Measurements from ENCODE around the gene FUT2.

Gene FUT2

GRCh38 chr19:48696353-48697010 is 711 bp downstream of the FUT2 start:
- Histone ChIP-seq H3K4me2 (no peak overlapping the region), H3K27me3 (ENCODE audit: insufficient read depth, low read depth) (peaks cover 67% of the 10 kb centered on the region), H3K4me3 (IDR thresholded peaks at IDR 0.05; ENCODE audit: insufficient read depth, low read depth, low read length) (no peak overlapping the region), H2AFZ (ENCODE audit: low read depth) (no peak overlapping the region), H3K9ac (no peak overlapping the region), H4K20me1 (ENCODE audit: insufficient read depth) (no peaks in the 10 kb centered on the region), H3K4me1 (ENCODE audit: low read depth, poor library complexity, severe bottlenecking) (no peaks in the 10 kb centered on the region), H3K36me3 (ENCODE audit: insufficient read depth) (no peaks in the 10 kb centered on the region), H3K79me2 (ENCODE audit: insufficient read depth, low read depth) (no peaks in the 10 kb centered on the region), H3K27ac (no peak overlapping the region)
- TF ChIP-seq CTCF (conservative IDR thresholded peaks at IDR 0.05; ENCODE audit: low read depth, low read length), result no peak

GRCh38 chr19:48698046-48698445 is 2.3 kb downstream of the FUT2 start:
- H3K4me3 ChIP-seq (IDR thresholded peaks at IDR 0.05; ENCODE audit: insufficient read depth, low read depth, low read length), result no peak overlapping the region
- no peaks in the 10 kb centered on the region for H3K4me1 ChIP-seq (ENCODE audit: low read depth, poor library complexity, severe bottlenecking)
- no peak overlapping the region for H3K4me2 ChIP-seq
- peaks cover 55% of the 10 kb centered on the region for H3K27me3 ChIP-seq (ENCODE audit: insufficient read depth, low read depth)
- no peak overlapping the region for H3K9ac ChIP-seq
- TF ChIP-seq CTCF (conservative IDR thresholded peaks at IDR 0.05; ENCODE audit: low read depth, low read length), result no peak
- H2AFZ ChIP-seq (ENCODE audit: low read depth), result no peak overlapping the region
- H3K36me3 ChIP-seq (ENCODE audit: insufficient read depth), result no peaks in the 10 kb centered on the region
- no peaks in the 10 kb centered on the region for H3K79me2 ChIP-seq (ENCODE audit: insufficient read depth, low read depth)
- no peaks in the 10 kb centered on the region for H4K20me1 ChIP-seq (ENCODE audit: insufficient read depth)
- H3K27ac ChIP-seq, result no peak overlapping the region

- Histone ChIP-seq H3K27ac (no peak overlapping the region), H3K79me2 (ENCODE audit: insufficient read depth, low read depth) (no peaks in the 10 kb centered on the region), H3K4me3 (IDR thresholded peaks at IDR 0.05; ENCODE audit: insufficient read depth, low read depth, low read length) (no peak overlapping the region), H3K4me1 (ENCODE audit: low read depth, poor library complexity, severe bottlenecking) (no peaks in the 10 kb centered on the region), H4K20me1 (ENCODE audit: insufficient read depth) (no peaks in the 10 kb centered on the region), H3K27me3 (ENCODE audit: insufficient read depth, low read depth) (peaks cover 25% of the 10 kb centered on the region), H3K36me3 (ENCODE audit: insufficient read depth) (no peaks in the 10 kb centered on the region), H3K4me2 (no peak overlapping the region), H3K9ac (no peak overlapping the region), H2AFZ (ENCODE audit: low read depth) (no peak overlapping the region)
- no peak for TF ChIP-seq CTCF (conservative IDR thresholded peaks at IDR 0.05; ENCODE audit: low read depth, low read length)
These were observed 6.9 kb downstream of the FUT2 start for GRCh38 chr19:48702701-48703100.

- H3K79me2 ChIP-seq (ENCODE audit: insufficient read depth, low read depth), result no peaks in the 10 kb centered on the region
- TF ChIP-seq CTCF (conservative IDR thresholded peaks at IDR 0.05; ENCODE audit: low read depth, low read length), result no peak
These were observed 7.5 kb downstream of the FUT2 start for GRCh38 chr19:48703316-48703715.

More at GRCh38 chr19:48703316-48703715, 7.5 kb downstream of the FUT2 start:
- no peaks in the 10 kb centered on the region for H3K4me1 ChIP-seq (ENCODE audit: low read depth, poor library complexity, severe bottlenecking)
- H2AFZ ChIP-seq (ENCODE audit: low read depth), result no peak overlapping the region
- no peak overlapping the region for H3K4me3 ChIP-seq (IDR thresholded peaks at IDR 0.05; ENCODE audit: insufficient read depth, low read depth, low read length)
- H3K4me2 ChIP-seq, result no peak overlapping the region
- H4K20me1 ChIP-seq (ENCODE audit: insufficient read depth), result no peaks in the 10 kb centered on the region
- H3K36me3 ChIP-seq (ENCODE audit: insufficient read depth), result no peaks in the 10 kb centered on the region
- no peak overlapping the region for H3K9ac ChIP-seq
- H3K27me3 ChIP-seq (ENCODE audit: insufficient read depth, low read depth), result peaks cover 21% of the 10 kb centered on the region
- H3K27ac ChIP-seq, result no peak overlapping the region
